RPMI8226 (cell line): ENCODE measurements around the gene APAF1.
"Not testable (repeated sequence)": the region's sequence is repeated elsewhere in the genome, so short reads cannot be mapped to it uniquely, and the experiment has no call there.

ENCODE experiments used
- DNase-seq: peaks from one replicate; pipeline ENCODE4 v3.0.0-alpha.2; 2015

APAF1 gene, protein sequence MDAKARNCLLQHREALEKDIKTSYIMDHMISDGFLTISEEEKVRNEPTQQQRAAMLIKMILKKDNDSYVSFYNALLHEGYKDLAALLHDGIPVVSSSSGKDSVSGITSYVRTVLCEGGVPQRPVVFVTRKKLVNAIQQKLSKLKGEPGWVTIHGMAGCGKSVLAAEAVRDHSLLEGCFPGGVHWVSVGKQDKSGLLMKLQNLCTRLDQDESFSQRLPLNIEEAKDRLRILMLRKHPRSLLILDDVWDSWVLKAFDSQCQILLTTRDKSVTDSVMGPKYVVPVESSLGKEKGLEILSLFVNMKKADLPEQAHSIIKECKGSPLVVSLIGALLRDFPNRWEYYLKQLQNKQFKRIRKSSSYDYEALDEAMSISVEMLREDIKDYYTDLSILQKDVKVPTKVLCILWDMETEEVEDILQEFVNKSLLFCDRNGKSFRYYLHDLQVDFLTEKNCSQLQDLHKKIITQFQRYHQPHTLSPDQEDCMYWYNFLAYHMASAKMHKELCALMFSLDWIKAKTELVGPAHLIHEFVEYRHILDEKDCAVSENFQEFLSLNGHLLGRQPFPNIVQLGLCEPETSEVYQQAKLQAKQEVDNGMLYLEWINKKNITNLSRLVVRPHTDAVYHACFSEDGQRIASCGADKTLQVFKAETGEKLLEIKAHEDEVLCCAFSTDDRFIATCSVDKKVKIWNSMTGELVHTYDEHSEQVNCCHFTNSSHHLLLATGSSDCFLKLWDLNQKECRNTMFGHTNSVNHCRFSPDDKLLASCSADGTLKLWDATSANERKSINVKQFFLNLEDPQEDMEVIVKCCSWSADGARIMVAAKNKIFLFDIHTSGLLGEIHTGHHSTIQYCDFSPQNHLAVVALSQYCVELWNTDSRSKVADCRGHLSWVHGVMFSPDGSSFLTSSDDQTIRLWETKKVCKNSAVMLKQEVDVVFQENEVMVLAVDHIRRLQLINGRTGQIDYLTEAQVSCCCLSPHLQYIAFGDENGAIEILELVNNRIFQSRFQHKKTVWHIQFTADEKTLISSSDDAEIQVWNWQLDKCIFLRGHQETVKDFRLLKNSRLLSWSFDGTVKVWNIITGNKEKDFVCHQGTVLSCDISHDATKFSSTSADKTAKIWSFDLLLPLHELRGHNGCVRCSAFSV (N-terminal part only)

DNA sequence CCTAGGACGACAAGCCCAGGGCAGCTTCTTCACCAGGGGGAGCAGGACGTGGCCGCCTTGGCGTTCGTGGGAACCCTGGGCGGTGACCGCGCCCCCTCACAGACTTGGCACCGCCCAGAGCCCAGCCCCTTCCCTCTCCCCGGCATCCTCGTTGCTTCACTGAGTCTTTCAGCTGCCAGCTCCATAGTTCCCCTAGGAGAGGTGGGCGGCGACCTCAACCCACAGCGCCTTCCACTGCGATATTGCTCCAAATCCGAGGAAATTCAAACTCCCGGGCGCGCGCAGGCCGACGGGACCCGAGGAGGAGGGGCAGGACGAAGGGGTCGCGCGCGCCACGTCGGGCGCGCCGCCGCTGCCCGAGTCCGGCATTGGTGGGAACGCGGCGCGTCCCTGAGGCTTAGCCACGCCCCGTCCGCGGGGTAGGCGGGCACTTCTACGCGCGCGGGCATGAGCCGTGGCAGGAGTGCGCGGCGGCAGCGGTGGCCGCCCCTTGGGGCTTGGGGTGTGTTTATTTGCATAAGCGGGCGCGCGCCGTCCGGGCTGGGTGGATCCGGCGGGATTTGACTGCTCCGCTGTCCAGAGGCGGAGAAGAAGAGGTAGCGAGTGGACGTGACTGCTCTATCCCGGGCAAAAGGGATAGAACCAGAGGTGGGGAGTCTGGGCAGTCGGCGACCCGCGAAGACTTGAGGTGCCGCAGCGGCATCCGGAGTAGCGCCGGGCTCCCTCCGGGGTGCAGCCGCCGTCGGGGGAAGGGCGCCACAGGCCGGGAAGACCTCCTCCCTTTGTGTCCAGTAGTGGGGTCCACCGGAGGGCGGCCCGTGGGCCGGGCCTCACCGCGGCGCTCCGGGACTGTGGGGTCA, at the start of gene APAF1, which contains the start of gene IKBIP:
TSS of gene APAF1 (plus strand) at position 579 of the 860 bp plus-strand sequence. CDS start 3,070 bp downstream, outside the sequence.
TSS of gene IKBIP (minus strand) at position 77 of the 860 bp plus-strand sequence. CDS start 87 bp downstream, outside the sequence.
- DNase-seq, result peak; percentile 98

DNA sequence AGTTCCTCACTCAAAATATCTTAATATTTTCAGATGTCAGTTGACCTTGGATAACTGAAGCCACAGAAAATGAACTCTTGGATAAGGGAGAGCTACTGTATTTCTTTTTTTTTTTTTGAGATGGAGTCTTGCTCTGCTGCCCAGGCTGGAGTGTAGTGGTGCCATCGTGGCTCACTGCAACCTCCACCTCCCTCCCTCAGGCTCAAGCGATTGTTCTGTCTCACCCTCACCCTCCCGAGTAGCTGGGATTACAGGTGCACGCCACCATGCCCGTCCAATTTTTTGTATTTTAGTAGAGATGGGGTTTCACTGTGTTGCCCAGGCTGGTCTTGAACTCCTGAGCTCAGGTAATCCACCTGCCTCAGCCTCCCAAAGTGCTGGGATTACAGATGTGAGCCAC, 47.8 kb upstream of the APAF1 start:
- not testable (repeated sequence) for DNase-seq

DNA sequence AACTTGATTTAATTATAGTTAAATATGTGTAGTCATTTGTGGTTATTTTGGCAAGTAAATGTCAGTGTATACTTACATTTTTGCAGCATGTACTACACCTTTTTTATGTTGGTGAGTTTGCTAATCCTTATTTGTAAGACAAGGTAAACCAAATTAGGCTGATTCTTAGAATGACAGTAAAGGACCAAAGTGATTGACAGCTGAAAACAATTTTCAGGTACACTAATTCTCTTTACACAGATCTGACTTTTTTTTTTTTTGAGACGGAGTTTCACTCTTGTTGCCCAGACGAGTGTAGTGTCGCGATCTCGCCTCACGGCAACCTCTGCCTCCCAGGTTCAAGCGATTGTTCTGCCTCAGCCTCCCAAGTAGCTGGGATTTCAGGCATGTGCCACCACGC, 43.2 kb upstream of the APAF1 start:
- DNase-seq, result no peak

DNA sequence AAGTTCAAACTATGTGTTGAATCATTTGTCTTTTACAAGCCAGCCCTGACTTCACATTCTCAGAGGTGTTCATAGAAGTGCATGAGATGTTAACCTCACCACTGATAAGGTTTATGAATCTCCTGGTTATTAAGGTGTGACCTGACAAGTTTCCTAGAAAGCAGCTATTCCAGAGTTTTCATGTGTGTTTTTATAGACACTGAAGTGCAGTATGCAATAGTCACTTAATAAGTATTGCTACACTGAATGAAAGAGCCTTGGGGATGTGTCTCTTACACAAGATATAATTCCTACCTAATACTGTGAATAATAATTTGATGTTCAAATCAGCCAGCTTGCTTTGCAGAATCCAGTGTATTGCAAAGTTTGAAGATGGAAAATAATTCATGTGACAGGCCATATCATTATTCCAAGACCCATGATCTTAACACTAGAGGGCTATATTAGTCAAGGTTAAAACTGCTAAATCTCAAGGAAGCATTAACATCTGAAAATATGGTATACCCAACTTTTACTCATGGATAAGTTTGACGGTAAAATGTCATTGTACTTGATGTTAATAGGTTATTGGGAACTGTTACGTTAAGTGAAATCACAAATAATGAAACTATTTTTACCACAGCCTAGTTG, 38.6 kb upstream of the APAF1 start:
- no peak for DNase-seq

- no peak for DNase-seq
These were observed 34.5 kb upstream of the APAF1 start for GRCh38 chr12:98610596-98610995.

DNA sequence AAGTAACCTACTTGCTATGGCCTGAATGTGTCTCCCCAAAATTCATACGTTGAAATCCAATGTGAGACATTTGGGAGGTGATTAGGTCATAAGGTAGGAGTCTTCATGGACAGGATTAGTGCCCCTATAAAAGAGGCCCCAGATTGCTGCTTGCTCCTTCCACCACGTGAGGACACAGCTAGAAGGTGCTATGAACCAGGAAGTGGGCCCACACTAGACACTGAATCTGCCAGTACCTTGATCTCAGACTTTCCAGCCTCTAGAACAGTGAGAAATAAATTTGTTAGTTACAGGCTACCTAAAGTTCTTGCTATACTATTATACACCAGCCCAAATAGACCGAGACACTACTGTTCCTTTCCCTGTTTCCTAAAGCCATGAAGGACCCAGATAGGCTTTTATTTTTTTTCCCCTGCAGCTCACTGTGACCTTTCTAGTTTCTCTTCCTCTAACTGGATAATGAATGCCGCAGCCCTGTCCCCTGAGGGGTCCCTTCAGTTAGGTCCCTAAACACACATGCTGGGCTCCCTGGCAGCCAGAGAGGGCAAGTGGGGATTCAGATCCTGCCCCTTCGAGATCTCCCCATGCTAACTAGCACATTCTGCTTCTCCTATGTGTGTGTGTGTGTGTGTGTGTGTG, 32.3 kb upstream of the APAF1 start:
- DNase-seq, result peak; percentile 25

GRCh38 chr12:98618952-98619351, 26.1 kb upstream of the APAF1 start:
- DNase-seq, result no peak

DNA sequence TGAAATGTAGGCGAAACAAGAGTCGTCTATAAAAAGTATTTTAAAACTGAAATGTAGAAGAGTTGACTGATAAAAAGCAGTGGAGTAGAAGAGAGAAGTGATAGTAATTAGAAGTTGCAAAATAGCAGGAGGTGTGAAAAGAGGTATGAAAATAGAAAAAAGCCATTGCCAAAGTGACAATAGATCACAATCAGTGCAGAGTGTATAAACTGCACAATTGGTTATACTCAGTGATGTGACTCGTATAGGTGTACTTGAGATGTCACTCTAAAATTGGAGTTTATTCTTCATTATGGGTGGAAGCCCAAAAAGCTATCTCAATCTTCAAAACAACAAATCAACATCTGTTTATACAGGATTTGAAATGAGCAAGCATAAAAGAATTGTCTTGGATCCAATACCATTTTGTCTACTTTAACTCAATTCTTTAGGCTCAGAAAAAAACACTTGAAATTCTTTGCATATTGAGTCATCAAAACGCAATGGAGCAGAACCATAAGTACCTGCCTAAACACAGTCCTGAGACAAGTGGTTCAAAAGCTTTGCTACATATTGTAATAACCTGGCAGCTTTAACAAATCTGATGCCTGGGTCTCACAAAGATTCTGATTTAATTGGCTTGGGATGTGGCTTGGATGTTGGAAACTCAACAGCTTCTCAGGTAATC, 9.3 kb upstream of the APAF1 start:
- no peak for DNase-seq

- DNase-seq, result no peak
These were observed 8.0 kb upstream of the APAF1 start for GRCh38 chr12:98637068-98637467.

- no peak for DNase-seq
These were observed 7.1 kb upstream of the APAF1 start for GRCh38 chr12:98638009-98638408.

GRCh38 chr12:98639491-98639890, 5.6 kb upstream of the APAF1 start:
- DNase-seq, result no peak

DNA sequence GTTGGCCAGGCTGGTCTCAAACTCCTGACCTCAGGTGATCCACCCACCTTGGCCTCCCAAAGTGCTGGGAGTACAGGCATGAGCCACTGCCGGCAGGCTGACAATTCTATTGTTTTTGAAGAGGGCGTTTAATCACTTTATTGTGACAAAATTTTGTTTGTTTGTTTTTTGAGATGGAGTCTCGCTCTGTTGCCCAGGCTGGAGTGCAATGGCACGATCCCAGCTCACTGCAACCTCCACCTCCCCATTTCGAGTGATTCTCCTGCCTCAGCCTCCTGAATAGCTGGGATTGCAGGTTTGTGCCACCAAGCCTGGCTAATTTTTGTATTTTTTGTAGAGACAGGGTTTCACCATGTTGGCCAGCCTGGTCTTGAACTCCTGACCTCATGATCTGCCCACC, 2.3 kb upstream of the APAF1 start:
- not testable (repeated sequence) for DNase-seq

- no peak for DNase-seq
These were observed 718 bp upstream of the APAF1 start for GRCh38 chr12:98644433-98644711.

DNA sequence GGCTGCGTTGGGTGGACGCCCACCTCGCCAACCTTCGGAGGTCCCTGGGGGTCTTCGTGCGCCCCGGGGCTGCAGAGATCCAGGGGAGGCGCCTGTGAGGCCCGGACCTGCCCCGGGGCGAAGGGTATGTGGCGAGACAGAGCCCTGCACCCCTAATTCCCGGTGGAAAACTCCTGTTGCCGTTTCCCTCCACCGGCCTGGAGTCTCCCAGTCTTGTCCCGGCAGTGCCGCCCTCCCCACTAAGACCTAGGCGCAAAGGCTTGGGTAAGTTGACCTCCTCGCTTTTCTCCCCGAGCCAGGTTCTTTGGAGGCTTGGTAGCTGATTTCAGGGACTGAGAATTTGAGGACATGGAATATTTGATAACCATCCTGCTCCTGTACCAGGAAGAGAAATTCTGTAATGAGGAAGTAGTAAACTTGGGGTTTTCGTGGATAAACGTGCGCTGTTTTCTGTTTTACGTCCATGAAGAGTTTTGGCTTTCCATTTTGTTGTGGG, 530 bp downstream of the APAF1 start:
- DNase-seq, result peak; percentile 13

GRCh38 chr12:98646294-98647090, 1.4 kb downstream of the APAF1 start:
- no peak for DNase-seq

- DNase-seq, result no peak
These were observed 6.2 kb downstream of the APAF1 start for GRCh38 chr12:98651328-98651727.

DNA sequence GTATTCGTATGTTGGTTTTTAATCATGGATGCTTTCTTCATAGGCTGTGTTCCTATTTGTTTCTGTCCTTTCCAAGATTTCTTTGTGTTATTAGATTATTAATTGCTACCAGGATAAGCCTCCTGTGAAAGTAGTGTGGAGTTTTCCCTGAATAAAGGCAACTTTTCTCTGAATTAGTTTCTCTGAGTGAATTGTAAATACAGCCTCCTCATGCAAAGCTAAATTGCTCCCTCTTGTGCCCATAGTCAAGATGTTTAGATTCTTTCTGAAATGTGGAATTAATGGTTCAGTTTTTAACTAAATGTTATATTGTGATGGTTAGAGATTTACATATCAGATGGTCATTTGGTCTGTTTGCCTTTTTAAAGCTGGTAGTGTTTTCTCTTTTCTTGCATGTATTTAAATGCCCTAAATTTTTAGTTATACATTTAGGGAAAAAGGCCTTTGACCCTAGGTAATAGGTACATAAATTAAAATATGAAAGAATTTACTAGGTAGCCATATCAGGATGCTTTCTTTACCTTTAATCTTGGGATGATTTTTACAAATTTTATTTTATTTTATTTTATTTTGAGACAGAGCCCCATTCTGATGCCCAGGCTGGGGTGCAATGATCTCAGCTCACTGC, 8.9 kb downstream of the APAF1 start:
- DNase-seq, result peak; percentile 60

- DNase-seq, result no peak
These were observed 11.4 kb downstream of the APAF1 start for GRCh38 chr12:98656289-98657101.
